Astrocyte of the cerebellum (primary cell): ENCODE measurements around the gene TPSD1.

Experiments
- DNase-seq: peaks from one replicate; pipeline ENCODE4 v3.0.0-alpha.2; 2011; ENCODE audit warnings: low read depth
- H3K4me3 ChIP-seq: 2 replicates; pipeline ENCODE4 v1.5.1; 2011; ENCODE audit warnings: mild to moderate bottlenecking, low read depth, low read length, moderate library complexity
- in situ Hi-C: cut with HindIII; loops from 2 replicates; pipeline ENCODE4 v1.10.0; 2017; ENCODE audit warnings: low sequenced_read_pairs
- TF ChIP-seq, protein P1 (sequence below): IDR thresholded peaks from 2 replicates; pipeline ENCODE4 v1.5.1; 2012; ENCODE audit warnings: low read length, low read depth, moderate library complexity, mild to moderate bottlenecking; ENCODE audit errors: missing control alignments

Gene TPSD1

DNA sequence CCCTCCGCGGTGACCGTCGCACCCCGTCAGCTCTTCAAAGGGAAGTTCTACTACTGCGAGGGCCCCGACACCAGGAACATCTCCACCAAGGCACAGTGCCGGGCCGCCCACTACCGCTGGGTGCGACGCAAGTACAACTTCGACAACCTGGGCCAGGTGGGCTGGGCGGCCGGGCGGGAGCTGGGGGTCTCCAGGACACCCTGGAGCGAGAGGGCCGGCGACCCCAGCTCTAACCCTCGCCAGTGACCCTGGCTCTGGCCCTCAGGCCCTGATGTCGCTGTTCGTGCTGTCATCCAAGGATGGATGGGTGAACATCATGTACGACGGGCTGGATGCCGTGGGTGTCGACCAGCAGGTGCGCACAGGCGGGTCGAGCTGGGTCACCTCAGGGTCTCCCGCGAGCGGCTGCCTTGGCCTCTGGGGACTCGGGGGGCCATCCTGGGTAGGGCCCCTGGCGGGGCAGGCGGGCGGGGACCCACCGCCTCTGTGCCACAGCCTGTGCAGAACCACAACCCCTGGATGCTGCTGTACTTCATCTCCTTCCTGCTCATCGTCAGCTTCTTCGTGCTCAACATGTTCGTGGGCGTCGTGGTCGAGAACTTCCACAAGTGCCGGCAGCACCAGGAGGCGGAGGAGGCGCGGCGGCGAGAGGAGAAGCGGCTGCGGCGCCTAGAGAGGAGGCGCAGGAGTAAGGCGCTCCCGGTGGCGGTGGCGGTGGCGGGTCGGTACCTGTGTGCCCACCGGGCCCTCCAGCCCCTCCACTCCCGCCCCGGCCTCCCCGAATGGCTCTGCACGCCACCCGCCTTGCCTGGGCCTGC is 44.2 kb upstream of the TPSD1 start:
- in situ Hi-C loops = no loop called here
- TF ChIP-seq, protein P1, sequence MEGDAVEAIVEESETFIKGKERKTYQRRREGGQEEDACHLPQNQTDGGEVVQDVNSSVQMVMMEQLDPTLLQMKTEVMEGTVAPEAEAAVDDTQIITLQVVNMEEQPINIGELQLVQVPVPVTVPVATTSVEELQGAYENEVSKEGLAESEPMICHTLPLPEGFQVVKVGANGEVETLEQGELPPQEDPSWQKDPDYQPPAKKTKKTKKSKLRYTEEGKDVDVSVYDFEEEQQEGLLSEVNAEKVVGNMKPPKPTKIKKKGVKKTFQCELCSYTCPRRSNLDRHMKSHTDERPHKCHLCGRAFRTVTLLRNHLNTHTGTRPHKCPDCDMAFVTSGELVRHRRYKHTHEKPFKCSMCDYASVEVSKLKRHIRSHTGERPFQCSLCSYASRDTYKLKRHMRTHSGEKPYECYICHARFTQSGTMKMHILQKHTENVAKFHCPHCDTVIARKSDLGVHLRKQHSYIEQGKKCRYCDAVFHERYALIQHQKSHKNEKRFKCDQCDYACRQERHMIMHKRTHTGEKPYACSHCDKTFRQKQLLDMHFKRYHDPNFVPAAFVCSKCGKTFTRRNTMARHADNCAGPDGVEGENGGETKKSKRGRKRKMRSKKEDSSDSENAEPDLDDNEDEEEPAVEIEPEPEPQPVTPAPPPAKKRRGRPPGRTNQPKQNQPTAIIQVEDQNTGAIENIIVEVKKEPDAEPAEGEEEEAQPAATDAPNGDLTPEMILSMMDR = no peak

DNA sequence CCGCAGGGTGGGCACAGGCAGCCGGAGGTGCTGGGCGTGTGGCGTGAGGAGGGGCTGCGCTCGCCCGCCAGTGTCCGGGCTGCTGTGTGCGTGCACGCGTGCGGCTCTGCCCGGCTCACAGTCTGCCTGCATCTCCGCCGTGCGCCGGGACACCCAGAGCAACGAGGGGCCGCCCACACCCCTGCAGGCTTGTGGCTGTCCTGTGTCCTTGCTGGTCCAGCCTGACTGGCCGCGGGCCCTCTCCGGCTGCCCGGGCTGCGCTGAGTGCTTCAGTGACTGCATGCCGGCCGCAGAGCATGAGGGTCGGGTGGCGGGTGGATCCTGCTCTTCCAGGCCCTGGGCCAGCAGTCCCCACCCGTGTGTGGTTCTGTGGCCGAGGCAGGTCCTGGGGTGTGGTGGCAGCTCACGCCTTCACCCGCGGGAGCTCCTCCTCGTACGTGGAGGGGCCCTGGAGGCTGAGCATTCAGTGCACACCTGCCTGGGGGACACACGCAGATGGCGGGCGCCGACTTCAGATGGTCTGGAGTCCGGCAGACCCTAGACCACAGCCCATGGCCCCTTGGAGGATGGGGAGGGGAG is 43.2 kb upstream of the TPSD1 start:
- TF ChIP-seq, protein P1 = no peak
- H3K4me3 ChIP-seq = no peak overlapping the region
- in situ Hi-C loops = no loop called here
- DNase-seq = no peak

More for the DNA sequence above, 44.2 kb upstream of the TPSD1 start:
- DNase-seq = no peak
- H3K4me3 ChIP-seq = no peak overlapping the region

DNA sequence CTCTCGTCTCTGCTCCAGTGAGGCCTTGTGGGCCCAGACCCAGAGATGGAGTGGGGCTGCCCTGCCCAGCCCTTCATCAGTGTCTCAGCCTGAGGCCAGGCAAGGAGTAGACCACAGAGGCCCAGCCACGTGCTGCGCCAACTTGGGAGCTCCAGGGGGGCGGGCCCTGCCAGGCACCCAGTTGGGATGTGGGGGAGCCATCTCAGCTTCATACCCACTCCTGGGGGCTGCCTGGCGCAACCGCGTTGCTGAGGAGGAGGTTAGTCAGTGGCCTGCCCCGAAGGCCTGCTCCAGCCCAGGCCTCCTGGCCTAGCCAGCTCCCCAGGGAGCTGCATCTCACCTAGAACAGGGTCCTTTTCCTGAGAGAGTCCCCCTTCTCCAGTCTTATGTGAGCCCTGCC is 42.6 kb upstream of the TPSD1 start:
- DNase-seq = no peak
- TF ChIP-seq, protein P1 = no peak
- in situ Hi-C loops = no loop called here
- no peak overlapping the region for H3K4me3 ChIP-seq

DNA sequence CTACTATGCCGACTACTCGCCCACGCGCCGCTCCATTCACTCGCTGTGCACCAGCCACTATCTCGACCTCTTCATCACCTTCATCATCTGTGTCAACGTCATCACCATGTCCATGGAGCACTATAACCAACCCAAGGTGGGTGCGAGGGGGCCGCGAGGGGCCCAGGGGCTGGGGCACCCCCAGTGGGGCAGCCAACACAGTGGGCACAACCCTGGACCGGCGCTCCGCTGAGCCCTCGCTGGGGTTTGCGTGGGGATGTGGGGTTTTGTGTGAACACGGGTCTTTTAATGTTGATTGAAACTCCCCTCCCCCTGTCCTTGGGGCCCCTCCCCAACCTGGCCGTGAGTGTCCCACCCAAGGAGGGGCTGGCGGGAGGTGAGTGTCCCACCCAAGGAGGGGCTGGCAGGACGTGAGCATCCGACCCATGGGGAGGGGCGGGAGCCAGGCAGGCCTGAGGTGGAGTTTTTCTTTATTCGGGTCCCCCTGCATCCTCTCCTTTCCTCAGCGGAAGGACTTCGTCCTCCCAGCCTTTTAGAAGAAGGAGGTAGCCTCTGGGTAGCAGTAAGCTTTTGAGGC is 42.0 kb upstream of the TPSD1 start:
- H3K4me3 ChIP-seq = no peak overlapping the region
- in situ Hi-C loops = no loop called here
- DNase-seq = no peak
- TF ChIP-seq, protein P1 = no peak

DNA sequence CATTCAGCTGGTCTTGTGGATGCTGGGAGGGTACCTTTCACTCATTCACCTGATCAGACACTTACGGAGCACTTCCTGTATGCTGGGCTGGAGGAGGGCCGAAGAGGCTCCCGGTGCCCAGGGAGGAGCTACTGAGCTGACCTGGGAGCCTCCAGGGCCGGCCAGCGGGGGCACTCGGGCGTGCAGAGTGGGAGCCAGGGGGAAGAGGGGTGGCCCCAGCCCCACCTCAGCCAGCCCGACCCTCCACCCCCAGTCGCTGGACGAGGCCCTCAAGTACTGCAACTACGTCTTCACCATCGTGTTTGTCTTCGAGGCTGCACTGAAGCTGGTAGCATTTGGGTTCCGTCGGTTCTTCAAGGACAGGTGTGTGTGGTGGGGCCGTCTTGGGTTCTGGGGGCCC is 41.1 kb upstream of the TPSD1 start:
- TF ChIP-seq, protein P1 = no peak
- H3K4me3 ChIP-seq = no peak overlapping the region
- in situ Hi-C loops = no loop called here
- no peak for DNase-seq

DNA sequence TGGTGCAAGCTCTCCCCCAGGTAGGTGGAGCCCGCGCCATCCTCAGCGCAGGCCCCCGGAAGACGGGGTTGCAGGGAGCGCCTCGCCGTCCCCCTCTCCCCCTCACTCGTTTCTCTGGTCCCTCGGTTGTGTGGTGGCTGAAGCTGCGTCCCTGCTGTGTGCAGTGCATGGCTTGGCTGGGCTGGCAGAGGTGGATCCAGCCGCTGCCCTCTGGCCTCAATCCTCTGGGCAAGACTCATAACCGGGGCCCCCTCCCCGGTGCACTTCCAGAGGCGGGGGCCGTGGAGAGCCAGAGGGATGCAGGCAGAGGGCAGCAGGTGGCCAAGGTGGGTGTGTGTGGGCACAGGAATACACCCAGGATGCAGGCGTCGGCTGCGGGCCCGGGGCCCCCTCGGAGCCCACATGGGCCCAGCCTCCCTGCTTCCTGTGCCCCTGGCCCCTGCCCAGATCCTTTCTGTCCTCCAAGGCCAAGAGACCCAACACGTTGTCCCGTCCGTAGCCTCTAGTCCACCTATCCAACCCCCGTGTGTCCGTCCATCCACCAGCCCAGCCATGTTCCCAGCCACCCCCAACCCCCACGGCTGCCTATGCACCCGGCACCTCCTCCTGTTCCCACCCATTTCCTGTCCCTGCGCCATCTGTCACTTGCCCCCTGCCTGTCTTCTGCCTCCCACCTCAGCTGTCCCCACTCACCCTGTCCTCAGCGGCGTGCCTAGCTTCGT is 40.1 kb upstream of the TPSD1 start:
- in situ Hi-C loops = no loop called here
- TF ChIP-seq, protein P1 = no peak
- no peak overlapping the region for H3K4me3 ChIP-seq
- no peak for DNase-seq
